Measurements from ENCODE around the gene EVA1A. TPM values are rescaled to one million over a fixed set of nuclear protein-coding genes. Genes with fewer than 3 reads are reported as not detected.

Gene EVA1A
- total RNA-seq, 1 experiment from 2014 or later: 0.68 TPM

- Histone ChIP-seq H4K8ac (replicated peaks; ENCODE audit: insufficient read length, low read depth, low read length) (no peak overlapping the region), H4K91ac (ENCODE audit: insufficient read length, low read depth, low read length) (no peak overlapping the region), H2AK5ac (ENCODE audit: insufficient read length, low read length) (no peak overlapping the region), H2BK5ac (ENCODE audit: insufficient read length, low read length) (no peak overlapping the region), H3K79me2 (ENCODE audit: insufficient read depth, low read length) (no peaks in the 10 kb centered on the region), H2BK120ac (ENCODE audit: low read depth, low read length, poor library complexity, severe bottlenecking) (no peak overlapping the region), H3K56ac (ENCODE audit: insufficient read length, low read depth, low read length) (no peak overlapping the region), H3K27me3 (ENCODE audit: insufficient read depth, low read length) (no peaks in the 10 kb centered on the region; the same call in 1 of the 2 replicates), H2BK20ac (ENCODE audit: low read depth, low read length, poor library complexity, severe bottlenecking) (no peak overlapping the region), H3K4me1 (ENCODE audit: insufficient read depth, low read length) (peaks cover 14% of the 10 kb centered on the region), H3K18ac (ENCODE audit: insufficient read length, low read depth, low read length) (no peak overlapping the region), H3T11ph (ENCODE audit: low read length) (no peak overlapping the region), H4K20me1 (ENCODE audit: control insufficient read depth, insufficient read depth, insufficient read length) (no peaks in the 10 kb centered on the region), H3K23me2 (ENCODE audit: insufficient read length, low read depth, low read length, poor library complexity, severe bottlenecking) (no peaks in the 10 kb centered on the region), H3K79me1 (ENCODE audit: insufficient read depth, low read depth, low read length, poor library complexity, severe bottlenecking) (no peaks in the 10 kb centered on the region), H3K23ac (ENCODE audit: insufficient read length, low read depth, low read length) (no peak overlapping the region), H3K9me3 (ENCODE audit: control insufficient read depth, low read depth, low read length) (no peaks in the 10 kb centered on the region), H3K14ac (ENCODE audit: insufficient read depth, low read length) (no peak overlapping the region), H4K5ac (ENCODE audit: insufficient read length, low read depth, low read length) (no peak overlapping the region), H3K4me2 (ENCODE audit: insufficient read depth, insufficient read length, low read length) (no peak overlapping the region), H2AFZ (ENCODE audit: low read length) (no peak overlapping the region), H3K27ac (ENCODE audit: insufficient read length, low read depth, low read length) (no peak overlapping the region), H2BK15ac (ENCODE audit: low read depth, low read length) (no peak overlapping the region), H2BK12ac (ENCODE audit: insufficient read length, low read depth, low read length) (no peak overlapping the region), H3K9ac (ENCODE audit: extremely low read depth, insufficient read length, low read length) (no peak overlapping the region), H3K4ac (ENCODE audit: low read depth, low read length) (no peak overlapping the region)
- DNase-seq: no peak
- no peaks in the 10 kb centered on the region for H3K9me3 Mint-ChIP-seq
- no peak overlapping the region for H3K27ac Mint-ChIP-seq
- WGBS (ENCODE audit: extremely low coverage, insufficient read length, low lambda C conversion rate): no CpG with 5 or more reads among the region's 1 CpG
- no peak for TF ChIP-seq CTCF (conservative IDR thresholded peaks at IDR 0.05)
- H3K4me3 Mint-ChIP-seq: no peak overlapping the region
- peaks cover 14% of the 10 kb centered on the region for H3K27me3 Mint-ChIP-seq (ENCODE audit: low read depth)
- peaks cover 39 to 41% of the 10 kb centered on the region in 2 experiments for H3K4me1 Mint-ChIP-seq
- H3K36me3 Mint-ChIP-seq (ENCODE audit: insufficient read depth in 1 of 3, low read depth in 3 of 3): no peaks in the 10 kb centered on the region; a peak in 1 of 7 replicates
Observed at GRCh38 chr2:75552222-75552621, 8.5 kb downstream of the EVA1A start.

All from H9 (cell line).